Mucosa of descending colon (tissue), 3 donors: Measurements from ENCODE around the gene SLC22A1. TPM values are rescaled to one million over a fixed set of nuclear protein-coding genes. Genes with fewer than 3 reads are reported as not detected.

ENCODE experiments used
- ATAC-seq: fragments of 200-7000 bp; cut with Tn5 transposase; one replicate; pipeline ENCODE4 v1.9.1; 2020; ENCODE audit warnings: mild to moderate bottlenecking, moderate library complexity
- DNase-seq, 3 donors: peaks; one replicate each; pipeline ENCODE4 v3.0.0-alpha.2; 2020
- H3K36me3 ChIP-seq: fragments of 200-600 bp; one replicate; pipeline ENCODE4 v1.8.0; 2021; ENCODE audit warnings: low read depth, mild to moderate bottlenecking
- H3K4me1 ChIP-seq: fragments of 200-600 bp; one replicate; pipeline ENCODE4 v1.8.0; 2021; ENCODE audit warnings: low read depth, mild to moderate bottlenecking
- H3K4me3 ChIP-seq: fragments of 200-600 bp; one replicate; pipeline ENCODE4 v1.8.0; 2021; ENCODE audit warnings: mild to moderate bottlenecking
- H3K9me3 ChIP-seq: fragments of 200-600 bp; one replicate; pipeline ENCODE4 v1.8.0; 2021; ENCODE audit warnings: mild to moderate bottlenecking
- CTCF ChIP-seq: fragments of 200-600 bp; IDR thresholded peaks from one replicate; pipeline ENCODE4 v1.8.0; 2022; ENCODE audit warnings: antibody characterized with exemption, mild to moderate bottlenecking
- intact Hi-C, 2 donors: fragments of 100-400 bp; cut with DNase I in 1 of 2; cut with micrococcal nuclease in 1 of 2; formaldehyde crosslinking; loops; one replicate each; pipeline versions ENCODE4 v1.11.0 to v1.11.1; 2022; cut with DNase I, micrococcal nuclease
- total RNA-seq, 3 donors: library from RNA; stranded (reverse); fragmentation: NEBNext Ultra II Directional in 2 of 3; extraction: Animal tissue kit (Norgen Biotek cat#: 25700) in 2 of 3; gene quantifications; one replicate each; pipeline versions ENCODE4 v1.2.1 to v1.2.4, GENCODE V29; 2021 to 2023
- donor health status: DM: no; HTN: no; CAD: no; lungs with moderate emphysema.
- donor health status: DM: no; HTN: no; CAD: no.
- donor health status: DM: no; HTN: yes; CAD: no.

SLC22A1 gene
- total RNA-seq, 3 donors from 2014 or later, result 1.9 to 2.4 (median 2.4) TPM

- no peak for TF ChIP-seq CTCF
- no peak for ATAC-seq
- Histone ChIP-seq H3K36me3 (peaks cover 6% of the 10 kb centered on the region), H3K4me1 (no peaks in the 10 kb centered on the region), H3K4me3 (no peak overlapping the region), H3K9me3 (no peaks in the 10 kb centered on the region)
- intact Hi-C loops, result no loop called here
- DNase-seq, result no peak
Measured at GRCh38 chr6:160103825-160104100, 17.9 kb upstream of the SLC22A1 start.

GRCh38 chr6:160104821-160105517 lies 16.6 kb upstream of the SLC22A1 start:
- Histone ChIP-seq H3K4me1 (no peaks in the 10 kb centered on the region), H3K9me3 (no peaks in the 10 kb centered on the region), H3K4me3 (no peak overlapping the region), H3K36me3 (peaks cover 4% of the 10 kb centered on the region)
- ATAC-seq (no peak), DNase-seq (no peak)
- intact Hi-C loops, result no loop called here
- TF ChIP-seq CTCF, result no peak

DNA sequence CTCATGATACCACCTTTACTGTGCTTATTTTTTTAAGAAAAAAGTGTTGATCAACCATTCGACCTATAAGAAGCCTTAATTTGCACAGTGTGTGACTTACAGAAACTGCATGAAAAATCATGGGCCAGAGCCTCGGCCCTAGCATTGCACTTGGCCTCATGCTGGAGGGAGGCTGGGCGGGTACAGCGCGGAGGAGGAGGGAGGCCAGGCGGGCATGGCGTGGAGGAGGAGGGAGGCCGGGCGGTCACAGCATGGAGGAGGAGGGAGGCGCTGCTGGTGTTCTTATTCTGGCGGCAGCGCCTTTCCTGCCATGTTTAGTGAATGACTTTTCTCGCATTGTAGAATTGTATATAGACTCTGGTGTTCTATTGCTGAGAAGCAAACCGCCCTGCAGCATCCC lies 15.6 kb upstream of the SLC22A1 start:
- ATAC-seq (no peak), DNase-seq (no peak)
- TF ChIP-seq CTCF, result no peak
- intact Hi-C loops, result no loop called here
- Histone ChIP-seq H3K9me3 (no peaks in the 10 kb centered on the region), H3K4me3 (no peak overlapping the region), H3K36me3 (peaks cover 4% of the 10 kb centered on the region), H3K4me1 (no peaks in the 10 kb centered on the region)

- Histone ChIP-seq H3K4me1 (no peaks in the 10 kb centered on the region), H3K36me3 (peaks cover 4% of the 10 kb centered on the region), H3K4me3 (no peak overlapping the region), H3K9me3 (no peaks in the 10 kb centered on the region)
- ATAC-seq, result no peak
- no peak for DNase-seq
- TF ChIP-seq CTCF, result no peak
- intact Hi-C loops, result no loop called here
Measured at GRCh38 chr6:160106701-160107100, 14.9 kb upstream of the SLC22A1 start.

- Histone ChIP-seq H3K4me1 (no peaks in the 10 kb centered on the region), H3K9me3 (no peaks in the 10 kb centered on the region), H3K4me3 (no peak overlapping the region), H3K36me3 (peaks cover 4% of the 10 kb centered on the region)
- DNase-seq (no peak), ATAC-seq (no peak)
- no peak for TF ChIP-seq CTCF
- intact Hi-C loops, result no loop called here
Measured at GRCh38 chr6:160108077-160108476, 13.5 kb upstream of the SLC22A1 start.

DNA sequence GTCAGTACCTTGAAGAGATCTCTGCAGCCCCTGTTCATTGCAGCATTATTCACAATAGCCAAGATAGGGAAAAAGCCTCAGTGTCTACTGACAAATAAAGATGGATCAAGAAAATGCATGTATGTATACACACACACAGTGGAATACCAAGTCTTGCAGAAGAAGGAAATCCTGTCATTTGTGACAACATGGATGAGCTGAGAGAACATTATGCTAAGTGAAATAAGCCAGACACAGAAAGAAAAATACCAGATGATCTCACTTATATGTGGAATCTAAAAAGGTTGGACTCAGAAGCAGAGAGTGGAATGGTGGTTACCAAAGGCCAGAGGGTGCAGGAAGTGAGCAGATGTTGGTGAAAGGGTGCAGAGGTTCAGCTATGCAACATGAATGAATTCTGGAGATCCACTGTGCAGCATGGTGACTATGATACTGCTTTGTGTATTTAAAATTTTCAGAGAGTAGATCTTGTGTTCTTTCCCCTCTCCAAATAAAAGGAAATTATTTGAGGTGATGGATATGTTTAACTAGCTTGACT lies 11.0 kb upstream of the SLC22A1 start:
- H3K4me3 ChIP-seq, result no peak overlapping the region
- no peak for ATAC-seq
- TF ChIP-seq CTCF, result no peak

More for the DNA sequence above, 11.0 kb upstream of the SLC22A1 start:
- Histone ChIP-seq H3K4me1 (no peaks in the 10 kb centered on the region), H3K9me3 (no peaks in the 10 kb centered on the region), H3K36me3 (no peaks in the 10 kb centered on the region)
- no peak for DNase-seq
- intact Hi-C loops, result no loop called here
